NCI-H2171 (cell line): ENCODE results near the gene FSTL1.

Experiments used
- DNase-seq: peaks from one replicate; lab custom pipeline; 2025; lab: John Stamatoyannopoulos, UW

The FSTL1 gene

GRCh38 chr3:120440001-120440703, 10.6 kb downstream of the FSTL1 start:
- no peak for DNase-seq

GRCh38 chr3:120438665-120439370, 12.0 kb downstream of the FSTL1 start:
- DNase-seq: no peak

- DNase-seq: no peak
These were observed 12.6 kb downstream of the FSTL1 start for GRCh38 chr3:120438216-120438615.

- DNase-seq: no peak
These were observed 13.2 kb downstream of the FSTL1 start for GRCh38 chr3:120437559-120437958.

- no peak for DNase-seq
These were observed 14.2 kb downstream of the FSTL1 start for GRCh38 chr3:120436523-120437050.

GRCh38 chr3:120435621-120436020, 15.2 kb downstream of the FSTL1 start:
- no peak for DNase-seq

DNA sequence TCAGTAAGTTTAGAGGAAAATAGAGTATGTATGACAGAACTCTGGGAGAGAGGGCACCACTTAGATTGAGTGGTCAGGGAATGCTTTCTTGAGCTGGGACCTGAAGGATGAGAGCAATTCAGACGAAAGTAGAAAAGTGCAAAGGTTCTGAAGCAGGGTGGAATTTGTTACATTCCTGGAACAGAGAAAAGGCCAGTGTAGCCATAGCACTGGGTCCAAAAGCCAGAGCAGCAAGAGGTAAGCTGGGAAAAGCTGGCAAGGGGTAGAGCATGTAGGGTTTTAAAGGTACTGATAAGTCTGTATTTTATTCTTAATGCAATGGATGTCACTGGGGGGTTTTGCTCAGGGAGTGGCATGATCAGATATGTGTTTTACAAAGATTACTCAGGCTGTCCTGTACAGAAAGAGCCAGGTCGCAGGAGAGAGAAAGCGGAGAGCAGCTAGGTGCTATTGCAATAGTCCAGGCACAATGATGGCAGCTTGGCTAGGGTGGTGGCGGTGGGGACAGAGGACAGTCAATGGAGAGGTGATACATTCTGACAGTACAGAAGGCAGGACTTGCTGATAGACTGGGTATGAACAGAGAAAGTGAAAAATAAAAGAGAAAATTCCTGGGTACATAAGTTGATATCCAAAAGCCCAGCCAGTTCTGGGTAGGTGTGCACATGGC, 17.0 kb downstream of the FSTL1 start:
- no peak for DNase-seq

GRCh38 chr3:120432150-120432860, 18.5 kb downstream of the FSTL1 start:
- no peak for DNase-seq

GRCh38 chr3:120429921-120430361, 20.9 kb downstream of the FSTL1 start:
- DNase-seq: no peak

- no peak for DNase-seq
These were observed 21.9 kb downstream of the FSTL1 start for GRCh38 chr3:120428924-120429323.

GRCh38 chr3:120427201-120427600, 23.6 kb downstream of the FSTL1 start:
- DNase-seq: no peak

GRCh38 chr3:120425572-120426250, 25.1 kb downstream of the FSTL1 start:
- no peak for DNase-seq

GRCh38 chr3:120424976-120425570, 25.7 kb downstream of the FSTL1 start:
- DNase-seq: no peak

DNA sequence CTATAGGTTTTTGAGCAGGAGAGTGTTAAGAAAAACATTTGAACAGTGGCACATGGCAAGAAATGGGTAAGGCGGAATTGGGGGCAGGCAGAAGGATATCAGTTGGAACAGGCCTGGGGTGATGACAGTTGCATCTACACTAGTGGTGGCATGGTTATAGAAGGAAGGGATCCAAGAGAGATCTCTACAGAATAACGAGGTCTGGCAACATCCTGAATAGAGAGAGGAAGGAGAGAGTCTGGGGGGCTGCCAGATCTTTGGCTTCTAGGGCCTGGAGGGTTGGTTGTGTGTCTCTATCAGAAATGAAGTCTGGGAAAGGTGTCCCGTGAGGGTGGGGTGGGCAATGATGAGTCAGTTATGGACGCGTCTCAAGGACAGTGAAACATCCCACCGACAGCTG, 26.3 kb downstream of the FSTL1 start:
- no peak for DNase-seq

DNA sequence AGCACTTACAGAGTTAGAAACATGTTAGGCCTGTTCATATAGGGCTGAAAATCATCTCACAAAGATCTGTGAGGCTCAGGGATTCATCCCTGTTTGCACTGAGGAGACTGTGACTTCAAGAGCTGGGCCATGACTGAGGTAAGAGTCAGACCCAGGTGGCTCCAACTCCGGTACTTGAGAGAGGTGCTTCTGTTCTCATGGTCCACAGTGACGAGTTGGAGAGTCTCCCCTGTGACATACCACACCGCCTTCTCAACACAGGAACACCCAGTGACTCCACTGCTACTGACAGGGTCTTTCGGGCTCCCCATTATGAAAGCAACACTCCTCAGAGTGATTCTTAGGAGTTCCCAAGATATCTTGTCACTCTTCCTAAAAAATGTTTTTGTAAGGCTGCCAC, 27.4 kb downstream of the FSTL1 start:
- DNase-seq: no peak

DNA sequence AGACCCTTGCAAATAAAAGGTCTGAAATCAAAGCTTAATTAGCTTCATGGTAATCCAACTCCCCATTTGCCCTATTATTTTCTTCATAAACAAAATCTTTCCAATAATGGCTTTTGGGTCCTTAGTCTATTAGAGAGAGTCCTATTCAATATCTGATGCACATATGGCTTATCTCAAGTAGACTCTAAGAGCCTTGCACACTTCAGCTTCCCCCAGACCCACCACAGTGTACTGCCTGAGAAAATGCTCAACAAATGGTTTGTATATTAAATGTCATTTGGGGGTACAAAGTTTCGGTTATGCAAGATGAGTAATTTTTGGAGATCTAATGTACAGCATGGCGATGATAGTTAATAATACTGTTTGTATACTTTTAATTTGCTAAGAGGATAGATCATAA, 28.9 kb downstream of the FSTL1 start:
- no peak for DNase-seq

DNA sequence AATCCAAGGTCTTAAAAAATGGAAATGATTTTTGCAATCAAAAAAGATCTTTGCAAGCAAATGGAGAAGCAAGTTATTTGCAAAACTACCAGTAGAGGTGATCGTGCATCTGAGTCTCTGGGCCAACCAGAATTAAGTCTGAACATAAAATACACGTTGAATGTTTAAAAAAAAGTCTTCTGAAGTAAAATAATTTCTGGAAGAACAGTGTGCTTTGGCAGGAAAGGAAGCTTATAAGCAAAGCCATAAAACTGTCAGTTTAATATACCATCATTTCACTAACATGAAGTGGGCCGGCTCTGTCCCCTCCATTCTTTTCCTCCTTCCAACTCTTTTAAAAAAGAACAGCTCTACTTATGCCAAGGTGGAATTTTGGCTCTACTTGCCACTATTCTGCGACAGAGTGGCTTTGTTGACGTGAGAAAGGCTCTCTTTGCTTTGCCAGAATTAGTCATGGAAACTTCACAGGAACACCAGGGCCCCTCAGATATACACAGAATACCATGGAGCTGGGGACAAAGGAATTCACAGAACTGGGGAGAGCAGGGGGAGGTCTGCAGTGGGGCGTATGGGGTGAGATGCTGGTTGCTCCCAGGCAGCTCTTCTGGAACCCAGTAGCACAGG, 29.8 kb downstream of the FSTL1 start:
- no peak for DNase-seq

- DNase-seq: no peak
These were observed 30.4 kb downstream of the FSTL1 start for GRCh38 chr3:120420360-120420759.

DNA sequence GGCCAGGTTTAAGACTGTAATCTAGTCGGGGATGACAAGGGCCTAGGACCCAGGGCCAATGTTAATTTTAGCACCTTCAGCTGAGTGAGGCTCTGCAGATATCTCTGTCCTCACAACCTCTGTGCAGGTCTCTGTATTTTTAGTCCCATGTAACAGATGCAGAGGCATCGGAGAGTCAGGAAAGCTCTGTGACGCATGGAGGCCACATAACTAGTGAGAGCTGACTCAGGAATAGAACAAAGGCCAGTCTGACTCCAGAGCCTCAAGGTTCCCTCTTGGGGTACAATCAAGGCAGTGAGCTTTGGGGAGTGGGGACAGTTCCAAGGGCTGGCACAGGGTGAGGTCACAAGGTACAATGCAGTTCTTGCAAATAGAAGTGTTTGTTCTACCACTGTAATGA, 31.0 kb downstream of the FSTL1 start:
- no peak for DNase-seq

GRCh38 chr3:120418866-120419490, 31.8 kb downstream of the FSTL1 start:
- peak; percentile 53 for DNase-seq
